ENCODE data around the gene BBOF1. TPM values are rescaled to one million over a fixed set of nuclear protein-coding genes. Genes with fewer than 3 reads are reported as not detected.
"Not testable (repeated sequence)": the region's sequence is repeated elsewhere in the genome, so short reads cannot be mapped to it uniquely, and the experiment has no call there.

The BBOF1 gene
- total and polyA plus RNA-seq, 2 donors (not counting 3 experiments of a cell fraction or from before 2014, with no cell fraction given), result 0.63 to 2.3 TPM

DNA sequence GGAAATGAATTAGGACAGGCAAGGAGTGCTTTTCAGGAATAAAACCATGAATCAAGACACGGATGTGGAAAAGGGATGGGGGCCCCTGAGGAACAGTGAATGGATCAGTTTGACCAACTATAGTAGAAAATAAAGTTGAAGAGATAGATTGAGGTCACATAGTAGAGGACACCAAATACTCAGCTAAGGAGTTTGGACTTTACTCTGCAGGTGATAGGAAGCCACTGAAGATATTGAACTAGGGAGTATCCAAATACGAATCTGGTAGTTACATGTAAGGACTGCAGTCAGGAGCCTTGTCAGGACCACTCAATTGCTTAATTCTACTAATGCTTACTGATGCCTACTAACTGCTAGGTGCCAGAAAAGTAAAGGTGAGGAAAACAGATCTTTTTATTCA, 20.4 kb upstream of the BBOF1 start:
- Histone ChIP-seq H3K4me3 (replicated peaks in 1 of 3; ENCODE audit: insufficient read depth in 1 of 3, low read depth in 1 of 3, low read length in 3 of 3) (no peak overlapping the region), H3K9me3 (replicated peaks; ENCODE audit: control insufficient read depth, insufficient read depth, low read length) (no peaks in the 10 kb centered on the region), H3K27me3 (ENCODE audit: control insufficient read depth in 2 of 2, insufficient read depth in 2 of 2, low read length in 2 of 2) (no peaks in the 10 kb centered on the region), H2AFZ (ENCODE audit: low read depth, low read length) (no peak overlapping the region), H3K4me2 (ENCODE audit: insufficient read depth, low read length) (no peak overlapping the region), H4K20me1 (replicated peaks; ENCODE audit: control insufficient read depth, extremely low read depth, insufficient read depth, low read length) (no peaks in the 10 kb centered on the region), H3K27ac (ENCODE audit: insufficient read depth, low read depth, low read length) (no peak overlapping the region), H3K4me1 (ENCODE audit: control insufficient read depth, extremely low read depth, insufficient read depth, low read length) (no peaks in the 10 kb centered on the region), H3K79me2 (ENCODE audit: control insufficient read depth, insufficient read depth, low read length) (no peaks in the 10 kb centered on the region), H3K9ac (replicated peaks; ENCODE audit: extremely low read depth, insufficient read depth, low read length) (no peak overlapping the region), H3K36me3 (ENCODE audit: control insufficient read depth in 2 of 2, extremely low read depth in 1 of 2, insufficient read depth in 2 of 2, low read length in 2 of 2) (no peaks in the 10 kb centered on the region), H3K9me1 (replicated peaks; ENCODE audit: control insufficient read depth, extremely low read depth, insufficient read depth, low read length) (no peaks in the 10 kb centered on the region)
- ChIA-PET CTCF (interaction anchor here (0.9 kb wide), 1 partner anchor 12 kb away, joined by 3 read pairs; no protein-coding TSS in a partner anchor), POLR2A (no interaction called here)
- FAIRE-seq (no peak), DNase-seq (ENCODE audit: low read depth, low spot score) (no peak)
- intact Hi-C loops (cut with micrococcal nuclease), result no loop called here
- dilution Hi-C loops (cut with MboI; ENCODE audit: extremely low pct_ligation_motif_present, low sequenced_read_pairs), result no loop called here
- TF ChIP-seq, protein P1, sequence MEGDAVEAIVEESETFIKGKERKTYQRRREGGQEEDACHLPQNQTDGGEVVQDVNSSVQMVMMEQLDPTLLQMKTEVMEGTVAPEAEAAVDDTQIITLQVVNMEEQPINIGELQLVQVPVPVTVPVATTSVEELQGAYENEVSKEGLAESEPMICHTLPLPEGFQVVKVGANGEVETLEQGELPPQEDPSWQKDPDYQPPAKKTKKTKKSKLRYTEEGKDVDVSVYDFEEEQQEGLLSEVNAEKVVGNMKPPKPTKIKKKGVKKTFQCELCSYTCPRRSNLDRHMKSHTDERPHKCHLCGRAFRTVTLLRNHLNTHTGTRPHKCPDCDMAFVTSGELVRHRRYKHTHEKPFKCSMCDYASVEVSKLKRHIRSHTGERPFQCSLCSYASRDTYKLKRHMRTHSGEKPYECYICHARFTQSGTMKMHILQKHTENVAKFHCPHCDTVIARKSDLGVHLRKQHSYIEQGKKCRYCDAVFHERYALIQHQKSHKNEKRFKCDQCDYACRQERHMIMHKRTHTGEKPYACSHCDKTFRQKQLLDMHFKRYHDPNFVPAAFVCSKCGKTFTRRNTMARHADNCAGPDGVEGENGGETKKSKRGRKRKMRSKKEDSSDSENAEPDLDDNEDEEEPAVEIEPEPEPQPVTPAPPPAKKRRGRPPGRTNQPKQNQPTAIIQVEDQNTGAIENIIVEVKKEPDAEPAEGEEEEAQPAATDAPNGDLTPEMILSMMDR (IDR thresholded peaks at IDR 0.05; ENCODE audit: extremely low read depth in 1 of 2, insufficient read depth in 1 of 2, low read depth in 1 of 2, low read length in 2 of 2), result no peak
- TF ChIP-seq POLR2A (IDR thresholded peaks at IDR 0.05; ENCODE audit: low read depth, low read length) (no peak), JUN (IDR thresholded peaks at IDR 0.05; ENCODE audit: borderline replicate concordance, insufficient read depth, insufficient read length, low read depth) (no peak), POLR2AphosphoS5 (IDR thresholded peaks at IDR 0.05; ENCODE audit: insufficient read depth, low read depth, low read length) (no peak), MYC (IDR thresholded peaks at IDR 0.05; ENCODE audit: low read depth, low read length) (no peak), GATA2 (IDR thresholded peaks at IDR 0.05; ENCODE audit: insufficient read depth, insufficient read length, low read depth, low read length) (no peak), EZH2 (IDR thresholded peaks at IDR 0.05; ENCODE audit: borderline replicate concordance, low read depth, low read length, severe bottlenecking) (no peak), FOS (IDR thresholded peaks at IDR 0.05; ENCODE audit: borderline replicate concordance, insufficient read depth, low read length) (no peak)
- TF ChIP-seq, protein P2, sequence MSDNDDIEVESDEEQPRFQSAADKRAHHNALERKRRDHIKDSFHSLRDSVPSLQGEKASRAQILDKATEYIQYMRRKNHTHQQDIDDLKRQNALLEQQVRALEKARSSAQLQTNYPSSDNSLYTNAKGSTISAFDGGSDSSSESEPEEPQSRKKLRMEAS (IDR thresholded peaks at IDR 0.05; ENCODE audit: insufficient read depth, insufficient read length), result no peak
- BruUV-seq (replicated peaks), result no TSS peak

DNA sequence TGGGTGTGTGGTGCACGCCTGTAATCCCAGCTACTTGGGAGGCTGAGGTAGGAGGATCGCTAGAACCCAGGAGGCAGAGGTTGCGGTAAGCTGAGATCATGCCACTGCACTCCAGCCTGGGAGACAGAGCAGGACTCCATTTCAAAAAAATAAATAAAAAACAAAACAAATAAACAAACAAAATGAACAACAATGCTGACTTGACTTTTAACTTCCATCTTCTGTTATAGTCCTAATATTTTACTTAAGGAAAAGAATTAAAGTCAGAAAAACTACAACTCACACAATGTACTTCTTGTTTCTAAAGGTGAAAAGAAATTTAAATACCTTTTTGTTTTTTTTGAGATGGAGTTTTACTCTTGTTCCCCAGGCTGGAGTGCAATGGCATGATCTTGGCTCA, 13.5 kb upstream of the BBOF1 start:
- H3K4me3 ChIP-seq (replicated peaks in 1 of 3; ENCODE audit: insufficient read depth in 1 of 3, low read depth in 1 of 3, low read length in 3 of 3); FAIRE-seq; dilution Hi-C loops (cut with MboI; ENCODE audit: extremely low pct_ligation_motif_present, low sequenced_read_pairs); intact Hi-C loops (cut with micrococcal nuclease); H3K9me1 ChIP-seq (replicated peaks; ENCODE audit: control insufficient read depth, extremely low read depth, insufficient read depth, low read length); H3K9ac ChIP-seq (replicated peaks; ENCODE audit: extremely low read depth, insufficient read depth, low read length); H3K27ac ChIP-seq (ENCODE audit: insufficient read depth, low read depth, low read length); CTCF ChIA-PET; H4K20me1 ChIP-seq (replicated peaks; ENCODE audit: control insufficient read depth, extremely low read depth, insufficient read depth, low read length); H3K27me3 ChIP-seq (ENCODE audit: control insufficient read depth in 2 of 2, insufficient read depth in 2 of 2, low read length in 2 of 2); H3K4me2 ChIP-seq (ENCODE audit: insufficient read depth, low read length); H3K36me3 ChIP-seq (ENCODE audit: control insufficient read depth in 2 of 2, extremely low read depth in 1 of 2, insufficient read depth in 2 of 2, low read length in 2 of 2); BruUV-seq (replicated peaks); DNase-seq (ENCODE audit: low read depth, low spot score); H3K4me1 ChIP-seq (ENCODE audit: control insufficient read depth, extremely low read depth, insufficient read depth, low read length); H2AFZ ChIP-seq (ENCODE audit: low read depth, low read length); H3K9me3 ChIP-seq (replicated peaks; ENCODE audit: control insufficient read depth, insufficient read depth, low read length); H3K79me2 ChIP-seq (ENCODE audit: control insufficient read depth, insufficient read depth, low read length): not testable (repeated sequence)
- POLR2A ChIA-PET, result interaction anchor here (1.4 kb wide), 1 partner anchor 13 kb away, joined by 7 read pairs; the partner anchor contains the start of gene ENTPD5

Data from endothelial cell of umbilical vein (primary cell).